IMR-90 (cell line): Measurements from ENCODE around the gene TMEM30A.

Source experiments
- CEBPB ChIP-seq: IDR thresholded peaks from 2 replicates; pipeline ENCODE4 v1.6.1; 2012; ENCODE audit warnings: low read depth, low read length, improper control_type of control experiment
- POLR2A ChIP-seq: IDR thresholded peaks from 2 replicates; pipeline ENCODE4 v1.6.1; 2012; ENCODE audit warnings: mild to moderate bottlenecking, low read depth, low read length
- TF ChIP-seq, protein P1 (sequence below): conservative IDR thresholded peaks from 2 replicates; pipeline ENCODE4 v1.5.1; 2012; ENCODE audit warnings: mild to moderate bottlenecking, low read depth, low read length, improper control_type of control experiment
- TF ChIP-seq, protein P2 (sequence below): fragments of 150-350 bp; IDR thresholded peaks from 2 replicates; pipeline ENCODE4 v1.6.1; 2017; ENCODE audit warnings: mild to moderate bottlenecking, antibody characterized with exemption, low read length, low read depth

DNA sequence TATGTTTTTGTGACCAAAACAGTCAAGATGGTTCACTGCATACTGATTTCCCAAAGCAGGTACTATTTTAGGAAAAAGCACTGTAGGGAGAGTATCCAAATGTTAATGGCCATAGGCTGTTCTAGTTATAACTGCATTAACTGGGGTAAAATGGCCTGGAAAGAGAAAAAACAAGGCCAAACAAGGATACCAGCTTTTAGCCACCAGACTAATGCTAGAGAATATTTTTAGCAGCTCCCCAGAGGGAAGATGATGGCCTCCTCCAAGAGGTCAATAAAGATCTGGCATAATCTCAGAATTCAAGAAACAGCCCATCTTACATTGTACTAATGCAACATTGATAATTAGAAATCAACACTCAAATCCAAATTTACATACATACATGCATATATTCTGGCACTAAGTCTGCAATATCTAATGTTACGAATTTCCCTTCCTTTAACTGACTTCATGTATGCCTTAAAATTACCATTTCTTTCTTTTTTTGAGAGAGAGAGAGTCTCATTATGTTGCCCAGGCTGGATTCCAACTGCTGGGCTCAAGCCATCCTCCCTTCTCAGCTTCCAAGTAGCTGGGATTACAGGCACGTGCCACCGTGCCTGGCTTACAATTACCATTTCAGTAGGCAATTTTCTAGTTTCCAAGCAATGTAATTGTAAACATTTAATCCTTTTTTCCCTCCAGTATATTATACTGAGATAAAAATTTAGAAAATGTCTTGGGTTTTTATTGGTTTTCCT lies 50.3 kb downstream of the TMEM30A start:
- TF ChIP-seq POLR2A (no peak), CEBPB (no peak)
- TF ChIP-seq, protein P1, sequence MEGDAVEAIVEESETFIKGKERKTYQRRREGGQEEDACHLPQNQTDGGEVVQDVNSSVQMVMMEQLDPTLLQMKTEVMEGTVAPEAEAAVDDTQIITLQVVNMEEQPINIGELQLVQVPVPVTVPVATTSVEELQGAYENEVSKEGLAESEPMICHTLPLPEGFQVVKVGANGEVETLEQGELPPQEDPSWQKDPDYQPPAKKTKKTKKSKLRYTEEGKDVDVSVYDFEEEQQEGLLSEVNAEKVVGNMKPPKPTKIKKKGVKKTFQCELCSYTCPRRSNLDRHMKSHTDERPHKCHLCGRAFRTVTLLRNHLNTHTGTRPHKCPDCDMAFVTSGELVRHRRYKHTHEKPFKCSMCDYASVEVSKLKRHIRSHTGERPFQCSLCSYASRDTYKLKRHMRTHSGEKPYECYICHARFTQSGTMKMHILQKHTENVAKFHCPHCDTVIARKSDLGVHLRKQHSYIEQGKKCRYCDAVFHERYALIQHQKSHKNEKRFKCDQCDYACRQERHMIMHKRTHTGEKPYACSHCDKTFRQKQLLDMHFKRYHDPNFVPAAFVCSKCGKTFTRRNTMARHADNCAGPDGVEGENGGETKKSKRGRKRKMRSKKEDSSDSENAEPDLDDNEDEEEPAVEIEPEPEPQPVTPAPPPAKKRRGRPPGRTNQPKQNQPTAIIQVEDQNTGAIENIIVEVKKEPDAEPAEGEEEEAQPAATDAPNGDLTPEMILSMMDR: no peak
- TF ChIP-seq, protein P2, sequence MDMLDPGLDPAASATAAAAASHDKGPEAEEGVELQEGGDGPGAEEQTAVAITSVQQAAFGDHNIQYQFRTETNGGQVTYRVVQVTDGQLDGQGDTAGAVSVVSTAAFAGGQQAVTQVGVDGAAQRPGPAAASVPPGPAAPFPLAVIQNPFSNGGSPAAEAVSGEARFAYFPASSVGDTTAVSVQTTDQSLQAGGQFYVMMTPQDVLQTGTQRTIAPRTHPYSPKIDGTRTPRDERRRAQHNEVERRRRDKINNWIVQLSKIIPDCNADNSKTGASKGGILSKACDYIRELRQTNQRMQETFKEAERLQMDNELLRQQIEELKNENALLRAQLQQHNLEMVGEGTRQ: no peak
